Panc1 (cell line): ENCODE data around the gene INO80C.
A peak's percentile ranks its signal among the peaks of the same experiment; 100 is the strongest.

ENCODE experiments used
- CTCF ChIP-seq: fragments of 450-650 bp; IDR thresholded peaks from 2 replicates; pipeline ENCODE4 v1.5.1; 2017; ENCODE audit warnings: mild to moderate bottlenecking
- POLR2AphosphoS5 ChIP-seq: IDR thresholded peaks from 2 replicates; pipeline ENCODE4 v1.6.1; 2012; ENCODE audit warnings: mild to moderate bottlenecking, low read depth, low read length, moderate library complexity
- REST ChIP-seq, 2 experiments: IDR thresholded peaks; 2 replicates each; pipeline ENCODE4 v1.6.1; 2011 to 2012; ENCODE audit warnings: low read depth in 2 of 2, control low read depth in 1 of 2, low read length in 1 of 2, mild to moderate bottlenecking in 1 of 2, moderate library complexity in 1 of 2; ENCODE audit not compliant: insufficient read depth in 1 of 2
- TCF7L2 ChIP-seq: IDR thresholded peaks from 2 replicates; pipeline ENCODE4 v1.6.1; 2011; ENCODE audit warnings: mild to moderate bottlenecking, low read depth, low read length, inconsistent platforms

GRCh38 chr18:35497370-35498197 lies at the start of gene INO80C:
- TF ChIP-seq CTCF (no peak), TCF7L2 (peak; percentile 83), REST (IDR thresholded peaks at IDR 0.05; ENCODE audit: insufficient read depth in 1 of 2, low read depth in 2 of 2, low read length in 1 of 2) (no peak), POLR2AphosphoS5 (peak; percentile 81)
